Activated naive CD8-positive, alpha-beta T cell treated with anti-CD3 and anti-CD28 coated beads, Interleukin-2, amount 50 U/mL, for 16 hours (primary cell): ENCODE measurements around the gene PACRG.

Source experiments
- DNase-seq: peaks from one replicate; pipeline ENCODE4 v3.0.0-alpha.2; 2020; ENCODE audit warnings: low read depth, low spot score

The PACRG gene

DNA sequence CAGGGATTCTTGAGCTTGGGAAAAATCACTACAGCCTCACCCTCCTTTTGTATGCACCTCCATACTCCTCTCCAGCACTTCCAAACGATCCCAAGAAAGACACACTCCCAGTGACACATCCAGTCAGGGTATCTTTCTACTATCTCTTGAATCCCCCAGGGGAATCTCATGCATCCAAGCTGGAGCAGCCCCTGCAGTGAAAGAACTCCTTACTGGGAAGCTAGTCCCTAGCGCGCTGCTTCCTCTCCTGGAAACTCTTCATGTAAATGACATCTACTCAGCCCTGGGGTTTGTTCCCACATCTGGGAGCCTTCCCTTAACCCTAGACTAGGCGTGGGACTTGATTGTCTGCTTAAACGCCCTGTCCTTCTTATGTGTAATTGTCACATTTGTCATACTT is 357.7 kb downstream of the PACRG start:
- no peak for DNase-seq

DNA sequence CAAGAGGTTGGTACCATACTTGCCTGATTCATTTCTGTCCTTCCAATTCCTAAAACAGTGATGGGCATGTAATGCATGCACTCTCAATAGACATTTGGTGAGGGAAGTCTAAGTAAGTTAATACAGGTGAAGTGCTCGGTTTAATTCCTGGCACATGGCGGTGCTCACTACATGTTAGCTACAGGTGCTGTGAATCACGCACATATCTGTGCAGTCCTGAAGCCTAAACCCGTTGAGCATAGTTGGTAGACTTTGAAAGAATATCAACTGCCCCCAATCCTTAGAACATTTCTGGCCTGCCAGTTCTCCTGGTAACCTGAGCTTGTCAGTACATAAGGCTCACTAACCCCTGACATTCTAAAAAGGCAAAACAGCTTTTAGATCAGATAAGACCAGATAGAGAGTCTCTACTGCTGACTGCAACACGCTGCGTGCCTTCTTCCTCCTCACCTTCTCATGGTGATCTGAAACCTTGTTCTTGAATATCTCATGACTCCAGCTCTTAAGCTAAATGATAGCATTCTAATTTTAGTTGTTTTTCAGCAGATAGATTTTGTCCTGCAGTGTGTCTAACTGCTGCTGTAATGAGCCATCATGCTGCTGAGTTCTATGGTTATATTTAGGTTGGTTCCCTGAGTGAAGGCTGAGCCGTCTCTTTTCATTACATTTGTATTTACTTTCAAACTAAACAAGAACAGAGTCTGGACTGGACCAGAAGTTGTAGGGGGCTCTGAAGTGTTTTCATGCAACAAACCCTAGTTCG is 358.3 kb downstream of the PACRG start:
- DNase-seq: no peak

DNA sequence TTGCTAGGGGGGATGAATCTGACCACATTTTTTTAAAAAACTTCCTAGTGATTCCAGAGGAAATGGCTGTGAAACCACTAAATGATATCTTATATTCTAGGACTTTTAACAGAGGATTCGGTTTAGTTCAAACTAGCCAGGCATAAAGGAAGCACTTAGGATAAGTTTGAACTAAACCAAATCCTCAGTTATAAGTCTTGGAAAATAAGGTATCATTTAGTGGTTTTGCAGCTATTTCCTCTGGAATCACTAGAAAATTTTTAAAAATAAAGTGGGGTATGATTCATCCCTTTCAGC is 358.8 kb downstream of the PACRG start:
- no peak for DNase-seq

GRCh38 chr6:163087981-163088380 is 360.2 kb downstream of the PACRG start:
- DNase-seq: no peak

DNA sequence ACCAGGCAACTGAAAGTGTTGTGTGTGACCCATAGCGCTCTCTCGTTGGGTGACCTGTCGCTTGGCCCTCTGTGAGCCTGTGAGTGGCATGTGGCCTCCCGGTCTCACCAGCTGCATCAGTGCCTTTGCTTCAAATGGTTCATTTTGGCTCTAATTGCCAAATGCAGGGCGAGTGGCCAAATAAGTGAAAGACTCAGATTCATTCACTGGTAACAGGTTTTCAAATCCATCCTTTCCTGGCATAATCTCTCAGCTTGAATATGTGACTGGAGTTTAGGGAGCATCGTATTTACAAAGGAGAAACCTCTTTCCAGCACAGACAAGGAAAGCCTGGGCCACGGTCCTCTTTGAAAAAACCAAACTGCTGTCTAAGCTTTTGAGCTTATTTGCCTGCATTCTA is 365.1 kb downstream of the PACRG start:
- DNase-seq: no peak

DNA sequence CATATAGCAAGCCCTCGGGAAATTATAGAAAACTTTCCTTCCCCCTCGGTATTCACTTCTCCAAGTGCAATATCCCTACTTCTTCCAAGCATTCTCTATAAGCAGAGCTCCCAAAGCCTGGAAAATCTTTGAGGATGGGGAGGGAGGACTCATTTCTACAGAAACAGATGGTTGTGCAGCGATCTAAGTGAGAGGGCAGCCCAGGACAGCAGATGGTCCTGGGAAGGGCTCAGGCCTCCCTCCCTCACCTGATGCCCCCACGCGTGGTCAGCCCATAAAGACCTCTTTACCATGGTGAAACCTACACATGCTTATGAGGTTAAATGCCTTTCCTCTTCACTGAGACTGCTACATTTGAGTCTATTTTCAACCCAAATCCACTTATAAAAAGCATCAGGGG is 367.1 kb downstream of the PACRG start:
- no peak for DNase-seq

- DNase-seq: no peak
Observed at GRCh38 chr6:163095401-163095800, 367.6 kb downstream of the PACRG start.

DNA sequence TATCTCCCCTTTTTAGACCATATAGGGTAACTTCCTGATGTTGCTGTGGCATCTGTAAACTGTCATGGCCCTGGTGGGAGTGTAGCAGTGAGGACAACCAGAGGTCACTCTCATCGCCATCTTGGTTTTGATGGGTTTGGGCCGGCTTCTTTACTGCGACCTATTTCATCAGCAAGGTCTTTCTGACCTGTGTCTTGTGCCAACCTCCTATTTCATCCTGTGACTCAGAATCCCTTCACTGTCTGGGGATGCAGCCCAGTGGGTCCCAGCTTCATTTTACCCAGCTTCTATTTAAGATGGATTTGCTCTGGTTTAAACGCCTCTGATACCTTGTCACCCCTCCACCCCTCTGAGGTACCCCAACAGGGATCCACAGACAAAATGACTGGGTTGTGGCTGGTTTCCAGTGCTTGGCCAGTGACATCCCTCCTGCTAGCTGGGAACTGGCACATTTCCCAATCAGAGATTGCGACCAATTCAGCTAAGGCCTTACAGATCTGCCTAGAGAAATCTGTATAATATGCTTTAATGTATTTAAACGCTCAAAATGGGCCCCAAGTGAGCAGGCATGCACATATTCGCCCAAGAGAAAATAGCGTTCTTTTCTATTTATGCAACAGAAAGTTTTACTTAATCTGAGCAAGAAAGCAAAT is 371.2 kb downstream of the PACRG start:
- DNase-seq: no peak

- DNase-seq: no peak
Observed at GRCh38 chr6:163099621-163100171, 371.9 kb downstream of the PACRG start.

DNA sequence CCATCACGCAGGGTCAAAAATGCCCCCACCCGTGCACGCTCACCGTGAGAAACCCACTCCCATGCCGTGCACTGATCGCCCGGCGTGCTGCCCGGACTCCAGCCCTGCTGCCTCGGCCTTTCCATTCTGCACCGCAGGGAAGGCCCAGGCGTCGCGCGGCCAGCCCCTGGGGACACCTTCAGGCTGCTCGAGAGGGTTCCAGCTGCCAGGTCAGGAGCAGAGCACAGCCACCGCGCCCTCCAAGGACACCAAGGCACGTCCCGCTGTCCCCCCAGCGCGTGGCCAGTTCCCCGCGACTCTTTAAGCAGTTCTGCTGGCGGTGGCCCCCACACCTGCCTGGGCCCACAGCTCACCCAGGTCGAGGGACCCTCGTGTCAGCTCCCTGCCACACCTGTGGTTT is 372.5 kb downstream of the PACRG start:
- no peak for DNase-seq

DNA sequence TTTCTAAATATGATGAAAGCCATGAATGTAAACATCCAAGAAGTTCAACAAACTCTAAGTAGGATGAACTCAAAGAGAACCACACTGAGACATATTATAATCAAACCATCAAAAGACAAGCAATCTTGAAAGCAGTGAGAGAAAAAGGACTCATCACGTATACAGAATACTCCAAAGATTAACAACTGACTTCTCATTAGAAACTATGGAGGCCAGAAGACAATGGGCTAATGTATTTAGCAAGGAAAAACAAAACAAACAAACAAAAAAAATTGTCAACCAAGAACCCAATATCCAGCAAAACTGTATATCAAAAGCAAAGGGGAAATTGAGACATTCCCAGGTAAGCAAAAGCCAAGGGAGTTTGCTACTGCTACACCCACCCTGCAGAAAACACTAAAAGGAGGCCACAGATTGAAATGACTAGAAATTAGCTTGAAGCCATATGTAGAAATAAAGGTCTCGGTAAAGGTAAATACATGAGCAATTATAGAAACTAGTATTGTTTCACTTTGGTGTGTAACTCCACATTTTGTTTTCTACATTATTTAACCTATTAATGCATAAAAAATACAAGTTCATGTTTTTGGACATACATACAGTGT is 385.7 kb downstream of the PACRG start:
- DNase-seq: no peak

GRCh38 chr6:163118941-163119340 is 391.2 kb downstream of the PACRG start:
- no peak for DNase-seq

- no peak for DNase-seq
Observed at GRCh38 chr6:163120223-163120622, 392.4 kb downstream of the PACRG start.

GRCh38 chr6:163121270-163121669 is 393.5 kb downstream of the PACRG start:
- no peak for DNase-seq

GRCh38 chr6:163122365-163122764 is 394.6 kb downstream of the PACRG start:
- DNase-seq: no peak

- DNase-seq: no peak
Observed at GRCh38 chr6:163123098-163123497, 395.3 kb downstream of the PACRG start.

- DNase-seq: no peak
Observed at GRCh38 chr6:163126741-163127140, 399.0 kb downstream of the PACRG start.

DNA sequence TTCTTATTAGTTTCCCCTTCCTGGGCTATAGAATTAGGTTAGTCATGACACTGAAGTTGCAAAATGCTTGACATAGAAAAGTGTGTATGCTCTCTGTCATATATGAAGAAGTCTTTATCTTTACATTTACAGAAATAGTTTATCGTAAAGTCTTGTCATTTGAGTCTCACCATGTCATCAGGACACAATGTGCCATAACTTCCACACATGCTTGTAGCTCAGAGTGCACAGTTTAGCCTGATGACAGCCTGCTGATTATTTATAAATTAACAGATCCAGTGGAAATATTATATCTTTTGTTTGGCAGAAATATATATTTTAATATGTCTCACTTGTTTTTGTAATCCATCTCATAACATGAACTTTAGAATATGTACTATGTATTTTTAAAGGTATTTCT is 399.8 kb downstream of the PACRG start:
- no peak for DNase-seq

GRCh38 chr6:163128324-163128723 is 400.6 kb downstream of the PACRG start:
- DNase-seq: no peak

GRCh38 chr6:163132050-163132750 is 404.4 kb downstream of the PACRG start:
- DNase-seq: no peak

GRCh38 chr6:163133017-163133416 is 405.2 kb downstream of the PACRG start:
- DNase-seq: no peak

GRCh38 chr6:163133691-163134090 is 405.9 kb downstream of the PACRG start:
- DNase-seq: no peak
